Esophagus muscularis mucosa (tissue), 4 donors: Measurements from ENCODE around the gene ROPN1L.
"Not testable (repeated sequence)": the region's sequence is repeated elsewhere in the genome, so short reads cannot be mapped to it uniquely, and the experiment has no call there.

ENCODE experiments used
- CTCF ChIP-seq, 3 experiments: fragments of 200-600 bp in 2 of 3; fragments of 450-650 bp in 1 of 3; sonication (generic) in 2 of 3; IDR thresholded peaks; one replicate each; pipeline ENCODE4 v1.5.1; 2017 to 2019; ENCODE audit warnings: antibody characterized with exemption in 3 of 3, mild to moderate bottlenecking in 2 of 3, moderate library complexity in 1 of 3
- EP300 ChIP-seq: sonication (generic); formaldehyde crosslinking; IDR thresholded peaks from one replicate; pipeline ENCODE4 v1.6.1; 2017; ENCODE audit warnings: antibody characterized with exemption
- POLR2A ChIP-seq: fragments of 450-650 bp; IDR thresholded peaks from one replicate; pipeline ENCODE4 v1.6.1; 2017; ENCODE audit warnings: antibody characterized with exemption, moderate library complexity, mild to moderate bottlenecking, low read depth
- POLR2AphosphoS5 ChIP-seq, 2 donors: sonication (generic); formaldehyde crosslinking; IDR thresholded peaks; one replicate each; pipeline ENCODE4 v1.6.1; 2017; ENCODE audit warnings: antibody characterized with exemption in 2 of 2

GRCh38 chr5:10494497-10494896, 52.8 kb downstream of the ROPN1L start:
- not testable (repeated sequence) for TF ChIP-seq POLR2AphosphoS5 (IDR thresholded peaks at IDR 0.05); CTCF (IDR thresholded peaks at IDR 0.05); POLR2A; EP300
